Measurements from ENCODE around the gene ZNF786. TPM values are rescaled to one million over a fixed set of nuclear protein-coding genes. Genes with fewer than 3 reads are reported as not detected.
"Not testable (repeated sequence)": the region's sequence is repeated elsewhere in the genome, so short reads cannot be mapped to it uniquely, and the experiment has no call there.

ZNF786 gene
- total RNA-seq, 2 experiments from 2014 or later, result 6.0 to 7.0 TPM

DNA sequence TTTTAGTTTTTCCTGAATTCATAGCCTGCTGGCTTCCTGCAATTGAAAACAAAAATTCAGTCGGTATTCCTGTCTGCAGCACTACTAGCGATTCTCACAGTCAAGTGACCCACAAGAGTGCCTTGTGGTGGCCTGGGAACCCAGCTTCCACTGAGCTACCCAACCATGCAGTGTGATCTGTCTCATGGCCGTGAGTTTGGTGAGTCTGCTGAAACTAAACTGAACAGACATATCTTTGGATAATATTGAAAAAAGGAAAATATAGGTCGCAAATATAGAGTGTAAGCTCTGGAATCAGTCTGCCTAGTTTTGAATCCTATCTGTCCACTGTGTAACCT is 18.1 kb downstream of the ZNF786 start:
- no peaks in the 10 kb centered on the region for H3K27me3 Mint-ChIP-seq
- H3K9me3 Mint-ChIP-seq, result no peaks in the 10 kb centered on the region
- ChIA-PET POLR2A (no interaction called here), CTCF (interaction anchor here (0.7 to 1.3 kb wide), 7 partner anchors 14 to 124 kb away, joined by 3 to 5 read pairs (median 3); no protein-coding TSS in a partner anchor)
- no peak overlapping the region for H3K4me3 Mint-ChIP-seq
- H3K4me1 Mint-ChIP-seq, result peaks cover 8% of the 10 kb centered on the region
- H3K27ac Mint-ChIP-seq, result no peak overlapping the region
- peaks cover 30% of the 10 kb centered on the region for H3K36me3 Mint-ChIP-seq (ENCODE audit: low read depth)
- no peak for DNase-seq

DNA sequence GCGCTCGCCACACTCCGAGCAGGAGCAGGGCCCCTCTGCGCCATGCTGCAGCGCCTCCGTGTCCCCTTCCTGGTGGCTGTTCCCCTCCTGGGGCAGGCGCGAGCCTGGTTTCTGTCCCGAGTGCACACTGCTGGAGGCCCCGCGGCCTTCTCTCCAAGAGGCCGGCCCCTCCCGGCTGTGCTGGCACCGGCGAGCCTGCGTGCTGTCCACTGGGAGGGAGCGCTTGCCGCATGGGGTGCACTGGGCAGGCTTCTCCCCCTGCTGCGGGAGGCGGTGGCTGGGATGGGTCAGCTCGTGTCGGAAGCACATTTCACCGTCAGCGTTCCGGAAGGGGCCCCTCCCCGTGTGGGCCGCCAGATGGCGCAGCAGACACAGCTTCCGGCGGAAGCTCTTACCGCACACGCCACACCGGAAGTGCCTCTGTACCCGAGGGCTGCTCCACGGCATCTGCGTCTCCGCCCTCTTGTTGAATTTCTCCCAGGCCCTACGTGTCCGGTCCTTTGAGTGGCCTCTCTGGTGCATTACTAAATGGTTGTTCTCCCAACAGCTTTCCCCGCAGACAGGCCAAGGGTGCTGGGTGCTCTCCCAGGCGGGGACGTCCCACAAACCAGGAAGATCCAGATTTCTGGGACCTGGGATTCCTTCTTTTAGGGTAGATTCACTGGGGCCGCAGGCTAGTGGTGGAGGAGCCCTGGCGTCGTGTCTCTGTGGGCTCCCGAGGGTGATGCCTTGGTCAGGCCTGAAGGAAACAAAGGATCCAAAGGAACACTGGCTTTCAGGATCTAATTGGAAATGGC is 18.7 kb downstream of the ZNF786 start:
- peaks cover 8% of the 10 kb centered on the region for H3K4me1 Mint-ChIP-seq

DNA sequence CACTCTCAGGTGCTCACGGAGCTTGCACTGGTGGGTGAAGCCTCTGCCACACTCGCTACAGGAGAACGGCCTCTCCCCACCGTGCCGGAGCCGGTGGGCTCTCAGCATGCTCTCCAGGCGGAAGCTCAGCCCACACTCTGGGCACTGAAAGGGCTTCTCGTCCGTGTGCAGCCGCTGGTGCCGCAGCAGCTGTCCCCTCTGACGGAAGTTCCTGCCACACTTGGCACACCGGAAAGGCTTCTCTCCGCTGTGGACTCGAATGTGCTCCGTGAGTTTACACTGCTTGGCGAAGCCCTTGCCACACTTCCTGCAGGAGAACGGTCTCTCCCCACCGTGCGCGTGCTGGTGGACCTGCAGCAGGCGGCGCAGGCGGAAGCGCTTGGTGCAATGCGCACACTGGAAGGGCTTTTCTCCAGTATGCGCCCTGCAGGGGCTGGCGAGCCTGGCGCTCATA is 19.3 kb downstream of the ZNF786 start:
- H3K9me3 Mint-ChIP-seq, result no peaks in the 10 kb centered on the region
- peaks cover 22% of the 10 kb centered on the region for H3K36me3 Mint-ChIP-seq (ENCODE audit: low read depth)
- DNase-seq, result no peak
- no peaks in the 10 kb centered on the region for H3K27me3 Mint-ChIP-seq
- H3K4me3 Mint-ChIP-seq, result no peak overlapping the region
- peaks cover 6% of the 10 kb centered on the region for H3K4me1 Mint-ChIP-seq
- CTCF ChIA-PET, result interaction anchor here (0.6 to 1.7 kb wide), 3 partner anchors 54 to 56 kb away, joined by 3 to 7 read pairs (median 3); partner anchors contain the start of gene ZNF425
- POLR2A ChIA-PET, result no interaction called here
- no peak overlapping the region for H3K27ac Mint-ChIP-seq

More for the DNA sequence above, 18.7 kb downstream of the ZNF786 start:
- H3K27me3 Mint-ChIP-seq, result no peaks in the 10 kb centered on the region
- H3K4me3 Mint-ChIP-seq, result no peak overlapping the region
- H3K9me3 Mint-ChIP-seq, result no peaks in the 10 kb centered on the region
- H3K27ac Mint-ChIP-seq, result no peak overlapping the region
- POLR2A ChIA-PET, result no interaction called here
- peaks cover 25% of the 10 kb centered on the region for H3K36me3 Mint-ChIP-seq (ENCODE audit: low read depth)
- peak; percentile 53 for DNase-seq
- CTCF ChIA-PET, result interaction anchor here (0.6 to 1.3 kb wide), 7 partner anchors 13 to 124 kb away, joined by 3 to 5 read pairs (median 3); no protein-coding TSS in a partner anchor

DNA sequence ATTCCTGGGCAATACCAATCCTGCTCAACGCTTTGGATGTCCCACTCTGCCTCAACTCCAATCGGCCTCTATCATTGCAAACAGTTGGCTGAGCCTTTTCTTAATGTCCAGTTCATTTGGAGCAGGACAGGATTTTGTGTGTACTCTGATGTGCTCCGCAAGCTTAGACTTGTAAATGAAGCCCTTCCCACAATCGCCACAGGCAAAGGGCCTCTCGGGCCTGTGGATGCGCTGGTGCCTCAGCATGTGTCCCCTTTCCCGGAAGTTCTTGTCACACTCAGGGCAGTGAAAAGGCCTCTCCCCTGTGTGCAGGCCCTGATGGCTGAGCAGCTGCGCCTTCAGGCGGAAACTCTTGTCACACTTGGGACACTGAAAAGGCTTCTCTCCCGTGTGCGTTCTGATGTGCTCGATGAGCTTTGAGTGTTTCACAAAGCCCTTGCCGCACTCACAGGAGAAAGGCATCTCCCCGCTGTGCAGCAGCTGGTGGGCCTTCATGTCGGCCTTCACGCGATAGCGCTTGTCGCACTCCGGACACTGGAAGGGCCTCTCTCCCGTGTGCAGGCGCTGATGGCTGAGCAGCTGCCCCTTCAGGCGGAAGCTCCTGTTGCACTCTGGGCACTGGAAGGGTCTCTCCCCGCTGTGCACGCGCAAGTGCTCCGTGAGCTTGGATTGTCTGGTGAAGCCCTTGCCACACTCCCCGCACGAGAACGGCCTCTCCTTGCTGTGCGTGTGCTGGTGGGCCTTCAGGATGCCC is 20.0 kb downstream of the ZNF786 start:
- Mint-ChIP-seq H3K27me3 (no peaks in the 10 kb centered on the region), H3K4me1 (peaks cover 9% of the 10 kb centered on the region), H3K27ac (no peak overlapping the region), H3K36me3 (ENCODE audit: low read depth) (peaks cover 22% of the 10 kb centered on the region), H3K4me3 (no peak overlapping the region), H3K9me3 (no peaks in the 10 kb centered on the region)
- POLR2A ChIA-PET, result no interaction called here
- DNase-seq, result no peak
- CTCF ChIA-PET, result interaction anchor here (1.7 kb wide), 1 partner anchor 55 kb away, joined by 7 read pairs; the partner anchor contains the start of gene ZNF425

DNA sequence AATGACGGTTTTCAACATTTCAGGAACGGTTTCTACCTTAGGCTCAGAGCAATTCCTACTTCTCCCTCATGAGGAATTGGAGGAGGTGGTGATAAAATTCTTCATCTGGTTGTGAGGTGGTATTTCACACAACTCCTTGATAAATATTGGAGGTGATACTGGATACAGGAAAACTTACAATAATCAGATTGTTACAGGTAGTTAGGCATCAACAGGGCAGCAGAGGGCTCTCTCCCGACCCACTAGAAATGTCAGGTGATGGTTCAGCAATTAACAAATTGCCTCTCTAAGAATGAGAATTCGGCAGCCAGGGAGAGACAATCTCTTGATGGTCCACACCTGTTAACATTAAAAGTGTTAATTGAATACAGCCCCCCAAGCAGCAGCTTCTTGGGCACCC is 22.6 kb downstream of the ZNF786 start:
- H3K27me3 Mint-ChIP-seq, result no peaks in the 10 kb centered on the region
- POLR2A ChIA-PET, result no interaction called here
- CTCF ChIA-PET, result interaction anchor here (0.9 to 4.0 kb wide), 3 partner anchors 58 to 62 kb away, joined by 3 to 72 read pairs (median 6); partner anchors contain the start of gene ZNF425
- peaks cover 17% of the 10 kb centered on the region for H3K36me3 Mint-ChIP-seq (ENCODE audit: low read depth)
- H3K27ac Mint-ChIP-seq, result peak overlapping the region; percentile 9
- H3K9me3 Mint-ChIP-seq, result no peaks in the 10 kb centered on the region
- H3K4me3 Mint-ChIP-seq, result no peak overlapping the region
- peaks cover 15% of the 10 kb centered on the region for H3K4me1 Mint-ChIP-seq
- no peak for DNase-seq

DNA sequence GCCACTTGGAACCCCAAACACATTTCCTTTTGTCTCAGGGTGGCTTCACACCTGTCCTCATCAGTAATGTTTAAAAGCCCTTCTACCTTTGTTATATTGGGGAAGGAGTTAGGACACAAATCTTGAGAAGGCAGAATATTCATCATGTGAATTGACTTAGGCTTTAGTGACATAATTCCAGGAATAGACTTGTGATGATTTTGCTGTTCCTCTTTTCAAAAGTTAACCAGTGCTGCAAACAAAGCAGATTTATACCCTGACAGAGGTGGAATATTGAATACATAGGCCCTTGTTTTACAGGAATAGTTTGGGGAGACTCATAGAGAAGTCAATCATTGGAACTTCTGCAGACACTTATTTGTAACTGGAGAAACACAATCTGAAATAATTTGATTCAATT is 27.0 kb downstream of the ZNF786 start:
- Mint-ChIP-seq H3K4me1 (peaks cover 15% of the 10 kb centered on the region), H3K9me3 (no peaks in the 10 kb centered on the region), H3K27me3 (no peaks in the 10 kb centered on the region), H3K27ac (no peak overlapping the region), H3K36me3 (ENCODE audit: low read depth) (peaks cover 3% of the 10 kb centered on the region), H3K4me3 (peak overlapping the region; percentile 34)
- CTCF ChIA-PET, result interaction anchor here (1.7 kb wide), 1 partner anchor 62 kb away, joined by 4 read pairs; the partner anchor contains the start of gene ZNF425
- DNase-seq, result no peak
- POLR2A ChIA-PET, result no interaction called here

DNA sequence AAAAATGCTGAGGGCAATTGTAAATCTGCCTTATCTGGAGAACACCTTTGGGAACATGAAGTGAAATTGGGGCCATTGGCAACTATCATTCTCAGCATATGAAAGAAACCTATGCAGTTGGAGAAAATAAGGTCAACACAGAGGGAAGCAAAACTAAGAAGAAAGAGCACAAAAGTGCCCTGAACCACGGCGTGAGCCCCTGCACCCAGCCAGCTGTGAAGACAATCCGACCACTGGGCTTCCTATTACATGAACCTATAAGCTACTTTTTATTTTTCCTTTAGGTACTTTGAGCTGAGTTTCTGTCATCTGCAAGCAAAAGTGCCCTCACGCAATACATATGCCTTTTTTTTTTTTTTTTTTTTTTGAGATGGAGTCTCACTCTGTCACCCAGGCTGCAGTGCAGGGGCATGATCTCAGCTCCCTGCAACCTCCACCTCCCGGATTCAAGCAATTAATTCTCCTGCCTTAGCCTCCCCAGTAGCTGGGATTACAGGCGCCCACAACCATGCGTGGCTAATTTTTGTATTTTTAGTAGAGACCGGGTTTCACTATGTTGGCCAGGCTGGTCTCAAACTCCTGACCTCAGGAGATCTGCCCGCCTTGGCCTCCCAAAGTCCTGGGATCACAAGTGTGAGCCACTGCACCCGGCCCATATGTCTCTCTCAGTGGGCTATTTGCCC is 28.2 kb downstream of the ZNF786 start:
- CTCF ChIA-PET, result interaction anchor here (3.8 kb wide), 1 partner anchor 56 kb away, joined by 19 read pairs; no protein-coding TSS in a partner anchor
- not testable (repeated sequence) for H3K4me3 Mint-ChIP-seq

DNA sequence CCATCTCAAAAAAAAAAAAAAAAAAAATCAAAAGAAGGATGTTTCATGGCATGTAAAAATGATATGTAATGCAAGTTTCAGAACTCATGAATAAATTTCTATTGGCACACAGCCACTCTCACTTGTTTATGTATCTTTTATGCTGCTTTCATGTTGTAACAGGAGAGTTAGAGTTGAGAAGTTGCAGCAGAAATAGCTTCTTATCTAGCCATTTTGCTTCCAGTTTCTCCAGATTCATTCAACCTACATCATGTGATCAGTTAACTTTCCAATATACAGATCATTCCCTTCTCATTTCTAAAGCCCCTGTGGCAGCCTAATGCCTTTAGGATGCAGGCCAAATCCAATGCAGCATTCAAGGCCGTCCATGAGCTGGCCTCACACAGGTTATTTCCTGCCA is 30.4 kb downstream of the ZNF786 start:
- Mint-ChIP-seq H3K9me3 (no peaks in the 10 kb centered on the region), H3K27me3 (no peaks in the 10 kb centered on the region), H3K4me1 (peaks cover 10% of the 10 kb centered on the region), H3K4me3 (no peak overlapping the region), H3K36me3 (ENCODE audit: low read depth) (no peaks in the 10 kb centered on the region), H3K27ac (no peak overlapping the region)
- ChIA-PET CTCF (interaction anchor here (0.6 to 3.8 kb wide), 2 partner anchors 54 to 106 kb away, joined by 3 to 19 read pairs; no protein-coding TSS in a partner anchor), POLR2A (no interaction called here)
- DNase-seq, result no peak

More for the DNA sequence above, 28.2 kb downstream of the ZNF786 start:
- H3K27ac Mint-ChIP-seq; DNase-seq; H3K9me3 Mint-ChIP-seq; H3K36me3 Mint-ChIP-seq (ENCODE audit: low read depth); H3K27me3 Mint-ChIP-seq; POLR2A ChIA-PET: not testable (repeated sequence)
- peaks cover 15% of the 10 kb centered on the region for H3K4me1 Mint-ChIP-seq

DNA sequence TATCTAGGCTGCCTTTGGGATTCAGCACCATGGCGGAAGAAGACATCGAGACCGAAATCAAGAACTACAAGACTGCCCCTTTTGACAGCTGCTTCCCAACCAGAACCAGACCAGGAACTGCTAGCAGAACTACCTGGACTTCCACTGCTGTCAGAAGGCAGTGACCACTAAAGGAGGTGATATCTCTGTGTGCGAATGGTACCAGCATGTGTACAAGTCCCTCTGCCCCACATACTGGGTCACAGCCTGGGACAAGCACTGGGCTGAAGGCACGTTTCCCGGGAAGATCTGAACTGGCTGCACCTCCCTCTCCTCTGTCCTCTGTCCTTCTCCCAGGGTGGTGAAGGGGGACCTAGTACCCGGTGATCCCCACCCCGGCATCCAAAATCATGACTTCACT is 36.6 kb downstream of the ZNF786 start:
- POLR2A ChIA-PET, result no interaction called here
- H3K36me3 Mint-ChIP-seq (ENCODE audit: low read depth), result no peaks in the 10 kb centered on the region
- no peak overlapping the region for H3K27ac Mint-ChIP-seq
- DNase-seq, result no peak
- H3K9me3 Mint-ChIP-seq, result no peaks in the 10 kb centered on the region
- H3K4me1 Mint-ChIP-seq, result peaks cover 1% of the 10 kb centered on the region
- H3K4me3 Mint-ChIP-seq, result no peak overlapping the region
- H3K27me3 Mint-ChIP-seq, result no peaks in the 10 kb centered on the region
- CTCF ChIA-PET, result interaction anchor here (1.7 kb wide), 1 partner anchor 48 kb away, joined by 5 read pairs; no protein-coding TSS in a partner anchor

DNA sequence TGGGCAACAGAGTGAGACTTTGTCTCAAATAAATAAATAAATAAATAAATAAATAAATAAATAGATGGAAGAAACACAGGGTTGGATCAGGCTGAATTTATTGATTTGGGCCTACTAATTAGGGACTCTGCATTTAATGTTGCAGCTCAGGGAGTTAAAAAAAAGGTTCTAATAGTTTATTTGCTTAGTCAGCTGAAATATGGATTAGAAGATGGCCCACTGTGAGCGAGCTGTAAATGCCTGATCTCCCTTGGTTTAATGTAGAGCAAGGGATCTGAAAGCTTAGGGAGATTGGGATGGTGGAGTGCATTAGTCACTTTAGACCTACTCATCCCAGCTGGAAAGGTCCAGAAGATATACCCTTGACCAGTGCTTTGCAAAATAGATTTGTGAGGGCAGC is 37.1 kb downstream of the ZNF786 start:
- no peaks in the 10 kb centered on the region for H3K9me3 Mint-ChIP-seq
- no peak overlapping the region for H3K4me3 Mint-ChIP-seq
- no peaks in the 10 kb centered on the region for H3K36me3 Mint-ChIP-seq (ENCODE audit: low read depth)
- no peak for DNase-seq
- H3K27ac Mint-ChIP-seq, result no peak overlapping the region
- ChIA-PET CTCF (interaction anchor here (1.7 kb wide), 1 partner anchor 48 kb away, joined by 5 read pairs; no protein-coding TSS in a partner anchor), POLR2A (no interaction called here)
- H3K4me1 Mint-ChIP-seq, result peaks cover 1% of the 10 kb centered on the region
- H3K27me3 Mint-ChIP-seq, result no peaks in the 10 kb centered on the region

DNA sequence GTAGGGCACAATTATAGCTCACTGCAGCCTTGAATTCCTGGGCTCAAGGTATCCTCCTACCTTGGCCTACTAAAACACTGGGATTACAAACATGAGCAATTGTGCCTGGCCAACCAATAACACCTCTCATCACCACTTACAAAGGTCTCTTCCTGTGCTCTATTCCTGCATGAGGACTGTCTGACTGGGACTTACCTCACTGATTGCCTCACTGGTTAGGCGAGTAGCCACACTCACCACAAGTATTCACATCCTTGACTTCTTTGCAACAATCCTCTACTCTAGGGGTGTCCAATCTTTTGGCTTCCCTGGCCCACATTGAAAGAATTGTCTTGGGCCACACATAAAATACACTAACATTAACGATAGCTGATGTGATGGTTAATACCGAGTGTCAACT is 39.6 kb downstream of the ZNF786 start:
- ChIA-PET CTCF (interaction anchor here (1.3 kb wide), 1 partner anchor 15 kb away, joined by 3 read pairs; no protein-coding TSS in a partner anchor), POLR2A (no interaction called here)
- Mint-ChIP-seq H3K9me3 (no peaks in the 10 kb centered on the region), H3K4me3 (no peak overlapping the region), H3K36me3 (ENCODE audit: low read depth) (no peaks in the 10 kb centered on the region), H3K4me1 (peaks cover 1% of the 10 kb centered on the region), H3K27me3 (no peaks in the 10 kb centered on the region), H3K27ac (no peak overlapping the region)
- DNase-seq, result no peak

DNA sequence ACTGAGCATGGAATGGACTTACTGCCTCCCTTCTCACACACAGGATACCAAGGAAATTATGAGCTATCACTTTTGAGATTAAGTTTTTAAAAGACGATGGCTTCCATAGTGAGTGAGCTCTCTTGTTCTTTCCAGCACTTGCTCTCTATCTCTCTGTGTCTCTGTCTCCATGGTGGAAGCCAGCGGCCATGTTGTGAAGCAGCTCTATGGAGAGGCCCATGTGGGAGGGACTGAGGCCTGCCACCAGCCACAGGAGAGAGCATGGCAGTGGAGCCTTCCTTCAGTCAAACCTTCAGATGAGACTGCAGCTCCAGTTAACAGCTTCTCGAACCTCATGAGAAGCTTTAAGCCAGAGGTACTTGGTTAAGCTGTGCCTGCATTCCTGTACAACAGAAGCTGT is 41.7 kb downstream of the ZNF786 start:
- Mint-ChIP-seq H3K36me3 (ENCODE audit: low read depth) (no peaks in the 10 kb centered on the region), H3K27me3 (no peaks in the 10 kb centered on the region), H3K9me3 (no peaks in the 10 kb centered on the region), H3K27ac (no peak overlapping the region), H3K4me1 (peaks cover 1% of the 10 kb centered on the region), H3K4me3 (no peak overlapping the region)
- CTCF ChIA-PET, result interaction anchor here (0.9 to 2.9 kb wide), 3 partner anchors 17 to 43 kb away, joined by 3 to 10 read pairs (median 6); no protein-coding TSS in a partner anchor
- POLR2A ChIA-PET, result no interaction called here
- no peak for DNase-seq

All from activated CD4-positive, alpha-beta memory T cell treated with anti-CD3 and anti-CD28 coated beads, Interleukin-2, amount 10 ng/mL, durations not matched to agents 7 days and 5 days (primary cell).